ENCODE measurements around the gene HARS1.
"Not testable (repeated sequence)": the region's sequence is repeated elsewhere in the genome, so short reads cannot be mapped to it uniquely, and the experiment has no call there.

The HARS1 gene

GRCh38 chr5:140677947-140678346 lies 13.2 kb downstream of the HARS1 start:
- no peak for DNase-seq

DNA sequence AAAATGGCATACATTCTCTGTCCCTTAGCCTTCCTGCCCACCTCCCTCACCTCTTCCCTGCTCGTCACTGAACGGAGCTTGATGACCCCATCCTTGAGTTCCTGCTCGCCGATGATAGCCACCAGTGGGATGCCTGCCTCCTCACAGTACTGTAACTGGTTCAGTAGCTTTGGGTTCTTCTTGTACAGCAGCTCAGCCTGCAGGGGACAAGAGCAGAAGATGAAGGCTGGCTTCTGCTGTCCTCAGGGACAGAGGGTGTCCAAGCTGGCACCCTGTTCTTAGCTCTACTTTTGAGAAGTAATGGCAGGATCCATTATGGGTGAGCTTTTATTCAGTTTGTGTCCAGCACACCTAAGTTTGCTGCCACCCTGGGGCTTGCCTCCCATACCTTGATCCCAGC lies 16.5 kb downstream of the HARS1 start:
- no peak for DNase-seq

GRCh38 chr5:140674211-140674610 lies 17.0 kb downstream of the HARS1 start:
- DNase-seq = no peak

DNA sequence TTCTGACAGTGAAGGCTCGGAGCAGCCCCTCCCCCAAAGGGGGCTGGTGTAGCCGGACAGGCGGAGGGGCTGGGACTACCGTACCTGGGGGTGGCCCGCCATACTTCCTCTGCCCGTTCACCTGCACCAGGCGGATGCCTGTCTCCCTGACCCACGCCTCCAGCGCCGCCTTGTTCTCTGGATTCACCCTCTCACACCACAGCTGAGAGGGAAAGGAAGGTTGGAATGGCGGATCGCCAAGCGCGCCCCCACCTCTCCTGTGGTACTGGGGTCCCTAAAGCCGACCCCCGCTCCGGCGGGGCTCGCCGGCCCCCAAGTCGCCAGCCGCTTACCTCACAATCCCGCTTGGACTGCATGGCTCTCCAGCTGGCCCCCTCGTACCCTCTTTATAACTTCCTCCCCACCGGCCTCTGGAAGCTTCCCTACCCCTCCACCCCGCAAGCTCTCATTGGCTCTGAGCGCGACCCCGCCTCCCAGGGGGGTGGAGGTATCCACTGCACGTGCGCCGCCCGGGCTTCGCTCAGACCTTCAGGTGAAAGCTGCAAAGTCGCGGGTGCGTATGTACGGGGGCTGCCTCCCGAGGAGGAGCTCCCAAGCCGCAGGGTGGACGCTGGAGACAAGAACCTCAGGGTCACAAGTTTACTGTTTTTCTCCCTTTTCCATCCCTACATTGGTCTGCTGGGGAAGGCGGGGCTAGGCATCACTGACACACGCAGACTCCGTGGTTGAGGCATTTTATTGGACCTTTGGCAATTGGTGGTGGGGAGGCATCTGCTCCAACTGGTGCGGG lies 17.8 kb downstream of the HARS1 start, which contains the start of gene DND1:
DND1 (minus strand) TSS at position 390 of the 790 bp plus-strand sequence; CDS start at position 356, 34 bp downstream.
- no peak for DNase-seq

DNA sequence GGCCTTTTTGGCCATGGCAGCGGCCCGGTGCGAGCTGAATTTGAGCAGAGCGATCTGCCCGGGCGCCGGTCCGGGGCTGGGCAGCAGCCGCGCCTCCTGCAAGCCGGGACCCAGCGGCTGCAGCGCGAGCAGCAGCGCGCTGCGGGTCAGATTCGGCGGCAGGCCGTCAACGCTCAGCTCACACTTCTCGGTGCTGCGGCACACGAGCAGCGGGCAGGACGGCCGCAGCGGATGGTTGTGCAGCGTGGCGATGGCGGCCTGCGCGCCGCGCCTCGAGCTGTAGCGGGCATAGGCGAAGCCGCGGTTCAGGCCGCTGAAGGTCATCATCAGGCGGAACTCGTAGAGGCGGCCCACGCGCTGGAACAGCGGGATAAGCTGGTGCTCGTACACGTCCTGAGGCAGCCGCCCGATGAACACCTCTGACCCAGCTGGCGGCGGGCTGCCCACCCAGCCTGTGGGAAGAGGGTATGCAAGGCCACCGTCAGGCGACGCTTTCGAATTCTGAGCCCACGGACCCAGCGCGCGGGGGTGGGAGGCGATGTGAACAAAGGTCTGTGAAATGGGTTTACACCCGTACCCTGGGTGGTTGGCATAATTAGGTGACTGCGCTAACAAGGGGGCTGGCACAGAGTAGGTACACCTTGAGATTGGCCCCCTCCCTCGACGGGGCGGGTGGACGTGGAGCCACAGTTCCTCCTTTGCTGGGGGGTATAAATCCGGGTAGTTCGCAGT lies 18.5 kb downstream of the HARS1 start:
- peak in 7 of 51 donors; percentile 1 to 28 (median 8) for DNase-seq

GRCh38 chr5:140671472-140672125 lies 19.6 kb downstream of the HARS1 start:
- no peak for DNase-seq

DNA sequence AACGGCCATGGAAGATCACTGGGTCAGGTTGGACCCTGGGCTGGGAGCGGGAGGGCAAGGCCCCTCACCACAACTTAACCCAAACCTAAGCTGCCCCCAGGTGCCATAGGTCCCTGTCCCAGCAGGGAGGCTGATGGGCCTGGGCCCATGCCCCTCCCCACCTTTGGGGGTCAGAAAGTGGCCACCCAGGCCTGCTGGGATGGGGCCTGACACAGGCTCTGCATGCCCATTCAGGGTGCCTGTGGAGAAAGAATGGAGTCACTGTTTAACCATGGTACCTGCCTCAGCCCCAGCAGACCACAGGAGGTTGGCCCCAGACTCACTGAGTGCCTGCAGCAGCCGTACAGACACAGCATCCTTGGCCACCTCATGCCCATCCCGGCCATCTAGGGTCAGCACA lies 20.1 kb downstream of the HARS1 start:
- not testable (repeated sequence) for DNase-seq

- DNase-seq = peak; percentile 57 to 97 (median 93)
Observed at GRCh38 chr5:140664359-140665119, 26.6 kb downstream of the HARS1 start, which contains the start of gene WDR55. TSS of gene WDR55 (plus strand) at chr5:140664904. CDS start at chr5:140664913, 9 bp downstream.

DNA sequence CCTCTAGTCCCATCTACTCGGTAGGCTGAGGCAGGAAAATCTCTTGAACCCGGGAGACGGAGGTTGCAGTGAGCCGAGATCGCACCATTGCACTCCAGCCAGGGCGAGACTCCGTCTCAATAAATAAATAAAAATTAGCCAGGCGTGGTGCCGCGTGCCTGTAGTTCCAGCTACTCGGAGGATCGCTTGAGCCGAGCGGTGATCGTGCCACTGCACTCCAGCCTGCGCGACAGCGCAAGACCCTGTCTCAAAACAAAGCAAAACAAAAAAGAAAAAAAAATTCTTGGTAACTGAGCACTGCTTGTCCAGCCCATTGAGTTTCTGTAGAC lies 27.2 kb downstream of the HARS1 start:
- DNase-seq = peak in 1 of 51 donors; percentile 42

DNA sequence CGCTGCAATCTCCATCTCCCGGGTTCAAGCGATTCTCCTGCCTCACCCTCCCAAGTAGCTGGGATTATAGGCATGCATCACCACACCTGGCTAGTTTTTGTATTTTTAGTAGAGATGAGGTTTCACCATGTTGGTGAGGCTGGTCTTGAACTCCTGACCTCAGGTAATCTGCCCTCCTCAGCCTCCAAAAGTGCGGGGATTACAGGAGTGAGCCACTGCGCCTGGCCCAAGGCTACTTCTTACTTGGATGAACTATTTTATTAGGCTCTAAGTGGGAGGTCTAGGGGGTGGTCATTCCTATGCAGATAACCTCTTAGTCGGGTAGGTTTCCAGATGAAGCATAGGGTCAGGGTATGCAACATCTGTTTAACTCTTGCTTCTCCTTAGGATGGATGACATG lies 30.8 kb downstream of the HARS1 start:
- not testable (repeated sequence) for DNase-seq

DNA sequence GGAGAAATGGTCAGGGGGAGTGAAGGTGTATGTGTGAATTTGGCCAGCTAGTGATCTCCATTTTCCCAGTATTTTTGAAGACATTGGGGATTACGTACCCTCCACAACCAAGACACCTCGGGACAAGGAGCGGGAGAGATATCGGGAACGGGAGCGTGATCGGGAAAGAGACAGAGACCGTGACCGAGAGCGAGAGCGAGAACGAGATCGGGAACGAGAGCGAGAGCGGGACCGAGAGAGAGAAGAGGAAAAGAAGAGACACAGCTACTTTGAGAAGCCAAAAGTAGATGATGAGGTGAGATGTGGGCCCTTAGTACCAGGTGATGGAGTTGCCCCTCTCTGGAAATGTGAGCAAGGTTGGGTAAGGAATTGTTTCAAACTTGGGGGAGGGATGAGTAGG lies 32.3 kb downstream of the HARS1 start:
- no peak for DNase-seq

DNA sequence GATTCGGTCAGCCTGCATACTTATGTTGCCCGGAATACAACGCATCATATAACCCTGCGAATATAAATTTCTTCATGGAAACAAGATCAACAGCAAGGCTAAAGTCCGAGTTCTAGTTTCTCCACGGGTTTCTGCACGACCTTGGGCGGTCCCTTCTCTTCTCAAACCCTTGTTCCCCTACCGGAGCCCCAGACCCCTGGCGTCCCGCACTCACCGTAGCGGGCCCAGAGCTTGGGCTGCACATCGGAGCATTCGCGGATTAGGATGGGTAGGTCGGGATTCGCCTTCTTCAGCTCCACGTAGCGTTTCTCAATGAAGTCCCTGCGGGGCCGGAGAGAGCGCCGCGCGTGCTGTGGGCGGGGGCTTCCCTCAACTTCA lies 44.1 kb downstream of the HARS1 start:
- DNase-seq = no peak

DNA sequence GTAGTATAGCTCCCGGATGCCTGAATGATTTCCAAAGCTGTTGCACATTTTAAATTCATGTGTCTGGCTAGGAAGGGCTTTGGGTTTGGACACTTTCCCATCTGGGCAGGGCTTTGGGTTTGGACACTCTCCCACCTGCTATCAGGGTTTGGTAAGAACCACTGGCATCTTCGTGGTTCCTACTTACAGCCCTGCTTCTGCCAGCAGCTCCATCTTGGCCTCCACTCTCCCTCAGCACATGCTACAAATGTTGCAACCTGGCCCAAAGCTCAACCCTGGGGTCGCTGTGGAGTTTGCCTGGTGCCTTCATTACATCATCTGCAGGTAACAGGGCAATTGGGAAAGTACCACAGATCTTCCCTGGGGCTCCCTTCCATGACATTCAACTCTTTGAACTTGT lies 48.5 kb downstream of the HARS1 start:
- DNase-seq = no peak

- no peak for DNase-seq
Observed at GRCh38 chr5:140641716-140642115, 49.5 kb downstream of the HARS1 start.

DNA sequence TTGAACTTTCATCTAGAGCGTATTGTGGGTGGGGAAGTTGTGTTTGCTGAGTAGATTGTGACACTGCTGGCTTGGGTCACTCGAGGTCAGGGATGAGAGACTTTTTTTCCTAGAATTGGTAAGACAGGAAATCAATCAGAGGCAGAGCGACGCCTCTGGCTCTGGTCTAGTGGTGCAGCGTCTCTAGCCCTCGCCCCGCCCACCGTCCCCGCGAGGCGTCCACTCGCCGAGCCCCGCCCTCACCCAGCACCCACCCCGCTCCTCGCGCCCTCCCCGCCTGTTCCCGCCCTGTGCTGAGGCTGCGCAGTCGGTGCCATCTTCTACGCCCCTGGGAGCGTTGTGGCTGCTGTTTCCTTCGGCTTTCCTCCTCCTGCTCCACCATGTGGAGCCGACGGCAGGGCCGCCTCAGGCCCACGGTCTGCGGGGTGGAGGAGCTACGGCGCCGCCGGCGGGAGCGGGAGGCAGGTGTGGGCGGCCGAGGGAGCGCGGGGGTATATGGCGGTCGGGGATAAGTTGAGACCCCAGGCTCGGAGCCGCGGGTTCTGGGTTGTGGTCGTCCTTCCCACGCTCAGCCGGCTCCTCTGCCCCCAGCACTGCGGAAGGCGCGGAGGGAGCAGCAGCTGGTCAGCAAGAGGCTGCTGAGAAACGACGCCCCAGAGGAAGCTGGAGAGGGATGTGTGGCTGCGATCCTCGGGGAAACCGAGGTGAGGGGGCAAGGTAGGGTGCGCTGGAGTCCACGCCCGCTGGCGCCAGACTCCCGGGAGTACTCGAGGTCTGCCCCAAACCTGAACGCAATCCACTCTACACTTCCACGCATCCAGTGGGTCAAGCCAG lies 51.8 kb downstream of the HARS1 start, which contains the start of gene TMCO6:
TMCO6 (plus strand) TSS at position 304 of the 834 bp plus-strand sequence; CDS start at position 381, 77 bp downstream.
- DNase-seq = peak; percentile 39 to 98 (median 94)

DNA sequence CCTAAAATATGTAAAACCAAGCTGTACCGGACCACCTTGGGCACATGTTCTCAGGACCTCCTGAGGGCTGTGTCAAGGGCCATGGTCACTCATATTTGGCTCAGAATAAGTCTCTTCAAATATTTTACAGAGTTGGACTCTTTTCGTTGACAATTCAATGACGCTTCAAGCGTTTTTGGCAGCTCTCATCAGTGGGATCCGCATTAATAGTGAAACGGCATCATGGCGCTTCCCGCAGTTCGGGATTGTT lies 52.3 kb downstream of the HARS1 start:
- not testable (repeated sequence) for DNase-seq

- no peak for DNase-seq
Observed at GRCh38 chr5:140637371-140638100, 53.6 kb downstream of the HARS1 start.

DNA sequence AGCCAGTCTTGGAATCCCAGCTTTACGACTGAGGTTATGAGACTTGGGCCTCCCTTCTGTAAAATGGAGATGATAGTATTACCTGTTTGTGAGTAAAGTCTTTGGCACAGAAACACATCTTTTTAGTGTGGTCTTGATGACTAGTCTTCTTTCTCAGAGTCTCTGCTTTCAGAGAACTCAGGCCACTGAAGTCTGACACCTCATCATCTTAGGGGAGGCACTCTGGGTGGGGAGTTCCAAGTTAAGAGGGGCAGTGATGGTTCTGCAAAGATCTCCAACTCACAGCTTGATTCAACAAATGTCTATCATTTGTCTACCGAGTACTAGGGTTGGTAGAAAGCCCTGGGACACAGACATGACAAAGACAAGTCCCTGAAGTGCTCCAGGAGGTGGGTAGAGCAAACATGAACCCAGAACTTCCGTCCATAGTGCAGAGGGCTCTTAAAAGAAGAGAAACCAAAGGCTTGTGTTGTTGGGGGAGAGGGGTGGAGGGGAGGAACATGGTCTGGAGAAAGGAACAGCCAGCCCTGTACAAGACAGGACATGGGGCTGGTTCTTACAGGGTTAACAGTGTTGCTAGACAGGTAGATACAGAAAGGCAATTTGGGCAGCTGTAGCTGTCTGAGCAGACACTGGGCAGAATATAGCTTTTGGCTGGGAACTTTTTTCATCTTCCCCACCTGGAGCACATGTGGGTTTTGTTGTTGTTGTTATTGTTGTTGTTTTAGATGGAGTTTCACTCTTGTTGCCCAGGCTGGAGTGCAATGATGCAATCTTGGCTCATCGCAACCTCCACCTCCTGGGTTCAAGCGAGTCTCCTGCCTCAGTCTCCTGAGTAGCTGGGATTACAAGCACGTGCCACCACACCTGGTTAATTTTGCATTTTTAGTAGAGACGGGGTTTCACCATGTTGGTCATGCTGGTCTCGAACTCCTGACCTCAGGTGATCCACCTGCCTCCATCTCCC lies 55.6 kb downstream of the HARS1 start:
- DNase-seq = no peak

GRCh38 chr5:140634103-140634502 lies 57.1 kb downstream of the HARS1 start:
- DNase-seq = no peak

Data from hypothalamus (tissue), 51 donors.